Measurements from ENCODE around the gene NSFL1C.

The NSFL1C gene

DNA sequence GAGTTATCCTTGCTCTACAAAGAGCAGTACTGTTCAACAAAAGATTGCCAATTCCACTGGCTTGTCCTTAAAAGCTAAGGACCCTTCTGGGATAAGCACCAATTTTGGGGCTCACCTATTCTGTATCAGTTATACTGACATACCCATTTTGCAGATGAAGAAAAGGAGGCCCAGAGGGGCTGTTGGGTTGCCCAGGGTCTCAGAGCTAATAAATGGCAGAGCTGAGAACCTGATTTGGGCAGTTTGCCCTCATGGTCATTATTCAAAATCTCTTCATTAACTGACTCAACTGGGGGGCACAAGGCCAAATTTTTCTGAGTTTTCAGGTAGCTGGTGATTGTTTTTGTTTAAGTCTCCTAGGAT lies 31.3 kb downstream of the NSFL1C start:
- TF ChIP-seq CTCF (IDR thresholded peaks at IDR 0.05; ENCODE audit: insufficient read depth, low read length, poor library complexity, severe bottlenecking) (no peak), EZH2phosphoT487 (conservative IDR thresholded peaks at IDR 0.05; ENCODE audit: low read length) (no peak)
- Histone ChIP-seq H3K4me3 (ENCODE audit: insufficient read depth, low read length, poor library complexity, severe bottlenecking) (no peak overlapping the region), H3K27ac (ENCODE audit: low read depth, low read length) (no peak overlapping the region), H3K27me3 (ENCODE audit: low read length) (no peaks in the 10 kb centered on the region), H2AFZ (ENCODE audit: low read depth, low read length, severe bottlenecking) (no peak overlapping the region), H3K9me2 (replicated peaks; ENCODE audit: insufficient read depth, low read length) (no peaks in the 10 kb centered on the region), H3K4me2 (ENCODE audit: low read depth, low read length, poor library complexity, severe bottlenecking) (peak overlapping the region; percentile 11), H4K20me1 (ENCODE audit: low read depth, low read length) (no peaks in the 10 kb centered on the region), H3K36me3 (ENCODE audit: low read length) (no peaks in the 10 kb centered on the region), H3K9ac (ENCODE audit: low read length) (no peak overlapping the region), H3K79me2 (ENCODE audit: insufficient read depth, low read length) (no peaks in the 10 kb centered on the region), H3K9me3 (ENCODE audit: insufficient read depth, low read length) (no peaks in the 10 kb centered on the region), H3F3A (ENCODE audit: insufficient read depth) (no peaks in the 10 kb centered on the region)

DNA sequence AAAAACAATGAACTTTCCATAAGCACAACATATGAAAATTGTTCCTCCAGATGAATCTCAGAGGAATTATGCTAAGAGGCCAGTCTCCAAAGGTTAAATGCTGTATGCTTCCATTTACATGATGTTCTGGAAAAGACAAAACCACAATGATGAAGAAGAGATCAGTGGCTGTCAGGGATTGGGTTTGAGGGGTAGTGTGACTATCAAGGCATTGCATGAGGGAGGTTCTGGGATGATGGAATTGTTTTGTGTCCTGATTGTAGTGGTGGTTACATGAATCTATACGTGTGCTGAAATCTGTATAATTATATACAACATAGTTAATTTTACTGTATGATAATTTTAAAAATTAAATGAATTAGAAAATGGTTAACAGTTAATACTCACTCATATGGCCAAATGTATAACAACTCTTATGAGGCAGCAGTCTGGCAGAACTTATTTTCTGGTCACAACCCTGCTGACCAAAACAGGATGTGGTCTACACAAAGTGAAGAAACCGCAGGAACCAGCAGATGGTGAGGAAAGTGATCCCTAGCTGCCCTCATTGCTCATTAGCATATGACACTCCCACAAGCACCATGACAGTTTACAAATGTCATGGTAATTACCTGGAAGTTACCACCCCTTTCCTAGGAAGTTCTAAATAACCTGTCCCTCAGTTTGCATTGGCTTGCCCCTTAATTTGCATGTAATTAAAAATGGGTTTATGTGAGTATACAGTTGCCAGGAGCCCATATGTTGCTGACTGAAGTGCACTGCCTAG lies 31.9 kb downstream of the NSFL1C start:
- no peak overlapping the region for H3K27ac ChIP-seq (ENCODE audit: low read depth, low read length)
- H3F3A ChIP-seq (ENCODE audit: insufficient read depth) = no peaks in the 10 kb centered on the region
- no peak overlapping the region for H3K4me3 ChIP-seq (ENCODE audit: insufficient read depth, low read length, poor library complexity, severe bottlenecking)
- no peak overlapping the region for H2AFZ ChIP-seq (ENCODE audit: low read depth, low read length, severe bottlenecking)
- H3K79me2 ChIP-seq (ENCODE audit: insufficient read depth, low read length) = no peaks in the 10 kb centered on the region
- no peaks in the 10 kb centered on the region for H3K9me2 ChIP-seq (replicated peaks; ENCODE audit: insufficient read depth, low read length)
- H3K9ac ChIP-seq (ENCODE audit: low read length) = no peak overlapping the region
- peak overlapping the region; percentile 33 for H3K4me2 ChIP-seq (ENCODE audit: low read depth, low read length, poor library complexity, severe bottlenecking)
- TF ChIP-seq CTCF (IDR thresholded peaks at IDR 0.05; ENCODE audit: insufficient read depth, low read length, poor library complexity, severe bottlenecking) (no peak), EZH2phosphoT487 (conservative IDR thresholded peaks at IDR 0.05; ENCODE audit: low read length) (no peak)
- no peaks in the 10 kb centered on the region for H3K9me3 ChIP-seq (ENCODE audit: insufficient read depth, low read length)
- H3K27me3 ChIP-seq (ENCODE audit: low read length) = no peaks in the 10 kb centered on the region
- no peaks in the 10 kb centered on the region for H4K20me1 ChIP-seq (ENCODE audit: low read depth, low read length)
- no peaks in the 10 kb centered on the region for H3K36me3 ChIP-seq (ENCODE audit: low read length)

GRCh38 chr20:1431158-1431557 lies 35.5 kb downstream of the NSFL1C start:
- Histone ChIP-seq H2AFZ (ENCODE audit: low read depth, low read length, severe bottlenecking) (no peak overlapping the region), H3K79me2 (ENCODE audit: insufficient read depth, low read length) (no peaks in the 10 kb centered on the region), H3F3A (ENCODE audit: insufficient read depth) (no peaks in the 10 kb centered on the region), H3K27ac (ENCODE audit: low read depth, low read length) (no peak overlapping the region), H3K36me3 (ENCODE audit: low read length) (no peaks in the 10 kb centered on the region), H3K4me2 (ENCODE audit: low read depth, low read length, poor library complexity, severe bottlenecking) (no peak overlapping the region), H3K4me3 (ENCODE audit: insufficient read depth, low read length, poor library complexity, severe bottlenecking) (no peak overlapping the region), H4K20me1 (ENCODE audit: low read depth, low read length) (no peaks in the 10 kb centered on the region), H3K9me2 (replicated peaks; ENCODE audit: insufficient read depth, low read length) (no peaks in the 10 kb centered on the region), H3K9ac (ENCODE audit: low read length) (no peak overlapping the region), H3K27me3 (ENCODE audit: low read length) (no peaks in the 10 kb centered on the region), H3K9me3 (ENCODE audit: insufficient read depth, low read length) (no peaks in the 10 kb centered on the region)
- TF ChIP-seq EZH2phosphoT487 (conservative IDR thresholded peaks at IDR 0.05; ENCODE audit: low read length) (no peak), CTCF (IDR thresholded peaks at IDR 0.05; ENCODE audit: insufficient read depth, low read length, poor library complexity, severe bottlenecking) (no peak)

Data from SU-DHL-6 (cell line).